Fibroblast of the aortic adventitia (primary cell): ENCODE measurements around the gene APBA2. TPM values are rescaled to one million over a fixed set of nuclear protein-coding genes. Genes with fewer than 3 reads are reported as not detected.

Experiments
- DNase-seq: peaks from one replicate; pipeline ENCODE4 v3.0.0-alpha.2; 2010; ENCODE audit warnings: low read depth
- H3K4me3 ChIP-seq: 2 replicates; pipeline ENCODE4 v1.5.1; 2011; ENCODE audit warnings: low read depth, mild to moderate bottlenecking, control low read depth, low read length, moderate library complexity
- CTCF ChIP-seq: IDR thresholded peaks from 2 replicates; pipeline ENCODE4 v1.5.1; 2011; ENCODE audit warnings: mild to moderate bottlenecking, low read length, control low read depth, inconsistent platforms; ENCODE audit not compliant: insufficient read depth
- total RNA-seq: library from RNA; depleted of rRNA; stranded (reverse); fragments of >200 nt; gene quantifications from 2 replicates; pipeline ENCODE4 v1.2.3, GENCODE V29; 2012; ENCODE audit warnings: low replicate concordance

Gene APBA2
- total RNA-seq, 1 donor, result 1.8 TPM

GRCh38 chr15:29117778-29118177 lies 232.0 kb downstream of the APBA2 start:
- no peak for TF ChIP-seq CTCF
- H3K4me3 ChIP-seq, result no peak overlapping the region
- DNase-seq, result no peak

GRCh38 chr15:29119847-29120246 lies 234.1 kb downstream of the APBA2 start:
- no peak overlapping the region for H3K4me3 ChIP-seq
- TF ChIP-seq CTCF, result no peak
- DNase-seq, result no peak

GRCh38 chr15:29120593-29121368 lies 235.0 kb downstream of the APBA2 start:
- no peak for DNase-seq
- no peak overlapping the region for H3K4me3 ChIP-seq
- TF ChIP-seq CTCF, result no peak

- H3K4me3 ChIP-seq, result no peak overlapping the region
- no peak for TF ChIP-seq CTCF
- DNase-seq, result no peak
Observed at GRCh38 chr15:29121369-29121656, 235.5 kb downstream of the APBA2 start.

- TF ChIP-seq CTCF, result no peak
- no peak for DNase-seq
- no peak overlapping the region for H3K4me3 ChIP-seq
Observed at GRCh38 chr15:29121907-29122306, 236.1 kb downstream of the APBA2 start.

GRCh38 chr15:29122506-29122905 lies 236.7 kb downstream of the APBA2 start:
- TF ChIP-seq CTCF, result no peak
- no peak overlapping the region for H3K4me3 ChIP-seq
- DNase-seq, result no peak

GRCh38 chr15:29123171-29123570 lies 237.4 kb downstream of the APBA2 start:
- DNase-seq, result no peak
- TF ChIP-seq CTCF, result no peak
- no peak overlapping the region for H3K4me3 ChIP-seq
